Effector memory CD8-positive, alpha-beta T cell (primary cell): ENCODE measurements around the gene TRUB1.

Source experiments
- ATAC-seq: fragments of 150-1000 bp; cut with Tn5 transposase; replicated peaks from 2 replicates; pipeline ENCODE4 v1.10.0; 2021; ENCODE audit warnings: mild to moderate bottlenecking, moderate library complexity
- DNase-seq, 3 experiments: peaks; one replicate each; pipeline ENCODE4 v3.0.0; 2021
- H3K27ac Mint-ChIP-seq, 2 donors: one replicate each; pipeline ENCODE4 v1.8.0; 2022; ENCODE audit warnings: mild to moderate bottlenecking in 2 of 2, mixed read lengths in 2 of 2, moderate library complexity in 2 of 2
- H3K27me3 Mint-ChIP-seq, 2 donors: one replicate each; pipeline ENCODE4 v1.8.0; 2022; ENCODE audit warnings: mixed read lengths in 2 of 2
- H3K36me3 Mint-ChIP-seq: one replicate; pipeline ENCODE4 v1.8.0; 2022; ENCODE audit warnings: mild to moderate bottlenecking, moderate library complexity, mixed read lengths; ENCODE audit not compliant: insufficient read depth
- H3K4me1 Mint-ChIP-seq, 2 donors: one replicate each; pipeline ENCODE4 v1.8.0; 2022; ENCODE audit warnings: low read depth in 2 of 2, mixed read lengths in 2 of 2
- H3K4me3 Mint-ChIP-seq, 2 donors: one replicate each; pipeline ENCODE4 v1.8.0; 2022; ENCODE audit warnings: mild to moderate bottlenecking in 2 of 2, mixed read lengths in 2 of 2, moderate library complexity in 2 of 2
- H3K9me3 Mint-ChIP-seq, 2 donors: one replicate each; pipeline ENCODE4 v1.8.0; 2022; ENCODE audit warnings: mixed read lengths in 2 of 2

Gene TRUB1

DNA sequence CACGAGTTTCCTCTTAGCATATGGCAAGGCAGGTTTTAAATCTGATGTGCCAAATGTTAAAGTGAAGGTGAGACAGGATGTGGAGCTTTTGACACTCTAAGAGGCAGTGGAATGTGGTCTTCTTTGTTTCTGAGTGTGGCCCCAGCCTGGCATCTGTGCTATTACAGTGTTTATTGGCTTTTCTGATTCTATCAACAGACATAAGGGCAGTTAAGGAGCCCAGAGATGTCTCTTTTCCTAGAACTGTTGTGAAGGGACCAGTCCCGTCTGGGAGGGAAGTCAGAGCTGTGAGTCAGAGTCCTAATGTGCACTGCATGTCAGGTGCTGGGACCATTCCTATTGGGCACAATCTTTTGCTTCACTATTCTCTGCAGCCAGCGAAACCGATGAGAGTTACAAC lies 32.5 kb downstream of the TRUB1 start:
- DNase-seq (peak in 1 of 3 experiments; percentile 5), ATAC-seq (peak; percentile 70)
- H3K27ac Mint-ChIP-seq, result peak overlapping the region in 1 of 2 donors; percentile 44
- peaks cover 16% of the 10 kb centered on the region for H3K36me3 Mint-ChIP-seq
- H3K4me1 Mint-ChIP-seq, result peaks cover 11 to 22% of the 10 kb centered on the region in 2 donors
- H3K9me3 Mint-ChIP-seq, result no peaks in the 10 kb centered on the region
- H3K27me3 Mint-ChIP-seq, result no peaks in the 10 kb centered on the region
- no peak overlapping the region for H3K4me3 Mint-ChIP-seq

DNA sequence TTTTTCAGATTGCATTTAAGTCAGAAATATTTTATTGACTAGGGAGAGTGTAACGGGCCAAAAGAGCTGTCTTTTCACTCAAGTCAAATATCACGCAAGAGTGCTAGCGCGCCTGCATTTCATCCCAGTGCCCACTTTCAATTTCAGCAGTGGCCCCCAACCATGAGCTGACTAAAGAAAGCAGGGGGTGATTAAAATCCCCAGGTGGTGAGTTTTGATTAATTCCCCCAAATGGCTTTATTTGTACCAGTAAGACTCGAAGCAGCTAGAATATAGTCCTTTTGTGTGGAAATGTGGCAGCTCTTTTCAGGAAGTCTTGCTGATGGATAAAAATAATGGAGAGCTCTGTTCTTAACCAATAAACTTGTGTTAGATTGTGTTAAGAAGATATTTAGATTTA lies 35.3 kb downstream of the TRUB1 start:
- DNase-seq, result no peak
- no peak for ATAC-seq
- H3K4me3 Mint-ChIP-seq, result no peak overlapping the region
- peak overlapping the region in 1 of 2 donors; percentile 39 for H3K27ac Mint-ChIP-seq
- peaks cover 8 to 17% of the 10 kb centered on the region in 2 donors for H3K4me1 Mint-ChIP-seq
- H3K9me3 Mint-ChIP-seq, result no peaks in the 10 kb centered on the region
- peaks cover 16% of the 10 kb centered on the region for H3K36me3 Mint-ChIP-seq
- H3K27me3 Mint-ChIP-seq, result no peaks in the 10 kb centered on the region

DNA sequence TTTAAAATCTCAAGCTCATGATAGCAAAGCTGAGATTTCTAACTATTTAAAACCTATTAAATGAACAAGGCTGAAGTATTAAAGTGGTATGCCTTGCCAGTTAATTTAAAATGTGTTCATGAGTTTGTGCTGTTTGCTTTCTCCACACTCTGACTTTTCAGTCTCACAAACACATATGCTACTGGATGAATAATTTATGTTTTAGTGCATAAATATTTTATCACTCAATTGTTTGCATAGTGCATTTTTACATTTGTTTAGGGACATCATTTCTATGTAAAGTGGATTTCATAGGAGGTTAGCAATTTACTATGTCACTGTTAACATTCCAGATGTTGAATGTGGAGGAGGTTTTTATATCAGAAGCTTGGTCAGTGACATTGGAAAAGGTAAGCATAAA lies 36.0 kb downstream of the TRUB1 start:
- no peak overlapping the region for H3K27ac Mint-ChIP-seq
- peaks cover 16% of the 10 kb centered on the region for H3K36me3 Mint-ChIP-seq
- H3K27me3 Mint-ChIP-seq, result no peaks in the 10 kb centered on the region
- no peak overlapping the region for H3K4me3 Mint-ChIP-seq
- no peak for ATAC-seq
- H3K9me3 Mint-ChIP-seq, result no peaks in the 10 kb centered on the region
- DNase-seq, result no peak
- peaks cover 8 to 13% of the 10 kb centered on the region in 2 donors for H3K4me1 Mint-ChIP-seq

DNA sequence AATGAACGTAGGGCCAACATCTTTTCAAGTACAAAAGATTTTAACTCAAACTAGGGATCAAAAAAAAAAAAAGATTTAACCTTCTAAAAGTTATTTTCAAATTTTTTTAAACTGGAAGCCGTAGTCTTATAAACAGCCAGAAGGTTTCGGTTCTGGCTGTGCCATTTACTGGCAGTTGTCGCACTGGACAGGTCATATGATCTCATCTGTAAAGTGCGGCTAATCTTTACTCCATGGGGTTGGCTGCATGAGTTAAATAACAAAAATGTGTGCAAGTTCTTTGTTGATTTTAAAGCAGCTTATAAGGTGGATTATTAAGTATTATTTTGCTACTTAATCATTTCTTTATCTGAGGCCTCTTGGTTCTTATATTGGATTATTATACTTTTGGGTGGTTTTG lies 36.6 kb downstream of the TRUB1 start:
- Mint-ChIP-seq H3K27me3 (no peaks in the 10 kb centered on the region), H3K36me3 (peaks cover 16% of the 10 kb centered on the region), H3K4me3 (no peak overlapping the region), H3K9me3 (no peaks in the 10 kb centered on the region), H3K4me1 (peaks cover 8 to 10% of the 10 kb centered on the region in 2 donors), H3K27ac (no peak overlapping the region)
- ATAC-seq (no peak), DNase-seq (no peak)

DNA sequence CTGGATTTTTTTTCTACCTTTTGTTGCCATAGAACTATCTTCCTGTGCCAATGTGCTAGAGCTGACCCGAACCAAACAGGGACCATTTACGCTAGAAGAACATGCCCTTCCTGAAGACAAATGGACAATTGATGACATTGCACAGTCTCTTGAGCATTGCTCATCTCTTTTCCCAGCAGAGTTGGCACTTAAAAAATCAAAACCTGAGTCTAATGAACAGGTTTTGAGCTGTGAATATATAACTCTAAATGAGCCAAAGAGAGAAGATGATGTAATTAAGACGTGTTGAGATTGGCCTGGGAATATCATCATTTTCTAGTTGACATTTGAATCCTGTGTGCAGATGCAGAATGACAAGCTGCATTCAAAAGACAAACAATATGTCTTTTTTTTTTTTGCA lies 37.1 kb downstream of the TRUB1 start:
- Mint-ChIP-seq H3K36me3 (peaks cover 16% of the 10 kb centered on the region), H3K27ac (no peak overlapping the region)

DNA sequence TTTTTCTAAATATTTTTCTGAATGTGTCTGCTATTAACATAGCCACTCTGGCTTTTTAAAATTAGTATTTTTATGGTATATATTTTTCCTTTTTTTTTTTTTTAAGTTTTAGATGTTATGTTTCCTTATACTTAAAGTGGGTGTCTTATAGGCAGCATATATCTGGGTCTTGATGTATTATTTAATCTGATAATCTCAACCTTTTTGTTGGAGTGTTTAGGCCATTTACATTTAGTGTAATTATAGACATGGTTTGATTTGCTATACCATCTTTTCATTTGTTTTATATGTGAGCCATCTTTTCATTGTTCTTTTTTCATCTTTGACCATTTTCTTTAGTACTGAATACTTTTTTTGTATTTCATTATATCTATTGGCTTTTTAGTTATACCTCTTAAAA lies 45.0 kb downstream of the TRUB1 start:
- DNase-seq (no peak), ATAC-seq (no peak)
- peaks cover 0 to 2% of the 10 kb centered on the region in 2 donors for H3K4me1 Mint-ChIP-seq
- no peaks in the 10 kb centered on the region for H3K27me3 Mint-ChIP-seq
- H3K36me3 Mint-ChIP-seq, result peaks cover 7% of the 10 kb centered on the region
- no peak overlapping the region for H3K27ac Mint-ChIP-seq
- no peak overlapping the region for H3K4me3 Mint-ChIP-seq
- H3K9me3 Mint-ChIP-seq, result peaks cover 3 to 22% of the 10 kb centered on the region in 2 donors

More for the DNA sequence above, 37.1 kb downstream of the TRUB1 start:
- Mint-ChIP-seq H3K9me3 (no peaks in the 10 kb centered on the region), H3K4me1 (peaks cover 7 to 8% of the 10 kb centered on the region in 2 donors), H3K27me3 (no peaks in the 10 kb centered on the region), H3K4me3 (no peak overlapping the region)
- ATAC-seq (no peak), DNase-seq (no peak)

DNA sequence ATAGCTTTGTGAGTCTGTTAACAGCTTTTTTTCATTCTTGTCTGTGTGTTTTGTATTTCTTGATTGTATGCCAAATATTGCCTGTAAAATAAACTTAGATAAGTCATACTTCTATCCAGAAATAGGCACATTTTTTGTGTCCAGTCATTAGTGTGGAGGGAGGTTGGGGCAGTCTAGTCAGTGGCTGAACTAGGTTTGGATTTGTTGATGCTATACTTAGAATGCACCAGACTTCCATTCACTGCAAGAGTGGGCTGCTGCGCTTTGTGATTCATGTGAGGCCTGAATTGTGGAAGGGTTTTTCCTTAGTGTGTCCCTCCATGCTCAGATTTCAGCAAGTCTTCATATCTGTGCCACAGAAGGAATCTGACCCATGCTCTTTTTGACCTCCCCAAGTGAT lies 50.0 kb downstream of the TRUB1 start:
- Mint-ChIP-seq H3K27me3 (no peaks in the 10 kb centered on the region), H3K27ac (no peak overlapping the region), H3K36me3 (peaks cover 2% of the 10 kb centered on the region), H3K9me3 (peaks cover 3 to 22% of the 10 kb centered on the region in 2 donors), H3K4me1 (no peaks in the 10 kb centered on the region), H3K4me3 (no peak overlapping the region)
- ATAC-seq (no peak), DNase-seq (no peak)

DNA sequence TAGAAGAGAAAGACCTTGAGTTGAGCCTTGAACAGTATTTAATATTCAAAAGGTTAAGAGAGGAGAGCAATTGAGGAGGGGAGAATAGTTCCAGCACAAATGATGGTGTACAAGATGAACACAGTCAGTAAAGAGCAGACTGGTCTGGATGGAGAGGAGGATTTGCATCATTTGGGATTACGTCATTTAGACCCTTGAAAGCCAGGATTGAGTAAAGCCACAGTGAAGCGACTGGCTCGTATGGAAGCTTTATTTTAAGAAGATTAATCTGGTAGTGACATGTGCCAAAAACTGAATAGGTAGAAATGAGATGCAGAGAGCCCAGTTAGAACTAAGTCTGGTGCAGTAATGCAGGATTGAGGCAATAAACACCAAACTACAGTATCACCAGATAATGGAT lies 52.6 kb downstream of the TRUB1 start:
- Mint-ChIP-seq H3K4me1 (no peaks in the 10 kb centered on the region), H3K4me3 (no peak overlapping the region), H3K27ac (no peak overlapping the region), H3K36me3 (no peaks in the 10 kb centered on the region), H3K9me3 (peaks cover 0 to 4% of the 10 kb centered on the region in 2 donors), H3K27me3 (no peaks in the 10 kb centered on the region)
- ATAC-seq (no peak), DNase-seq (no peak)

DNA sequence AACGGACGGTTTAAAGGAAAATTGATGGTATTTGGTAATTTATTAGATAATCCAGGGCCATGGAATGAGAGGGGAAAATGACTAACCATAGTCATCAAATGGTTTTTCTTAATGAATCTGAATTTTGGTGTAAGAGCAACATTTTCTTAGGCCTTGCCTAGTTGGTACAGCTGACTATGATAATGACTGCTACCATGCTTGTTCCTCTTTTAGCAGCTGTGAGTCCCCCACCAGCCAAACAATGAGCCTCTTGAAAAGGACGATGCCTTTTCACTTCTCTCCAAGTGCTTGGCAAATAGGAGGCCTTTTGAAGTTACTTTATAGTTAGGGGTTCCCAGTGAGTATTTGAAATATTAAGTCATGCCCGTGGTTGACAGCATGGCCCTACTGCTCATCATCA lies 53.0 kb downstream of the TRUB1 start:
- H3K27ac Mint-ChIP-seq, result no peak overlapping the region
- H3K4me3 Mint-ChIP-seq, result no peak overlapping the region
- no peaks in the 10 kb centered on the region for H3K36me3 Mint-ChIP-seq
- H3K4me1 Mint-ChIP-seq, result no peaks in the 10 kb centered on the region
- ATAC-seq (no peak), DNase-seq (no peak)
- no peaks in the 10 kb centered on the region for H3K27me3 Mint-ChIP-seq
- no peaks in the 10 kb centered on the region for H3K9me3 Mint-ChIP-seq

DNA sequence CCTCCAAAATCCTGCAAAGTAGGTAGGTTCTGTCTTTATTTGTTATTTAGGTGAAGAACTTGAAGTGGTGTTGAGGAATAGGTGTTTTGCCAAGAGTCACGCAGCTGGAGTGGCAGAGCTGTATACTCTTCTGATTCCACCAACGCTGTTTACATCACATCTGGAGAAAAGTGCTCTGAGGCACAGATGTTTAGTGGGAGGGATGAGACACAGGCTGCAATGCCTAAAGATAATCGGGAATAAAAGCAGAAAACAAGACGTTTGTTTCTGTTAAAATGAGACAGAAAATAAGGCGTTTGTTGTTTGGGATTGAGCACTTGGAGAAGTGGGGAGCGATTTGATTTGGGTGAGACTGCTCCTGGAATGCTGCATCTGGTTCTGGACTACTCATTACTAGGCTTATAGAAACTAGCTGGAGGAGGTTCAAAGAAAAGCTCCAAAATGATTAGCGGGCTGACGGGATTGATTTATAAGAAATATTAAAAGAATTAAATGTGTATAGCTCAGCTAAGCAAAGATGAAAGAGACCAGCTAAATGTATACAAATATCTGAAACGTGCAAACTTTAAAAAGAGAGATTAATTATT lies 54.3 kb downstream of the TRUB1 start:
- H3K4me3 Mint-ChIP-seq, result no peak overlapping the region
- H3K27me3 Mint-ChIP-seq, result no peaks in the 10 kb centered on the region
- H3K36me3 Mint-ChIP-seq, result no peaks in the 10 kb centered on the region
- no peak for ATAC-seq
- H3K27ac Mint-ChIP-seq, result no peak overlapping the region
- H3K4me1 Mint-ChIP-seq, result no peaks in the 10 kb centered on the region
- no peaks in the 10 kb centered on the region for H3K9me3 Mint-ChIP-seq
- DNase-seq, result no peak

DNA sequence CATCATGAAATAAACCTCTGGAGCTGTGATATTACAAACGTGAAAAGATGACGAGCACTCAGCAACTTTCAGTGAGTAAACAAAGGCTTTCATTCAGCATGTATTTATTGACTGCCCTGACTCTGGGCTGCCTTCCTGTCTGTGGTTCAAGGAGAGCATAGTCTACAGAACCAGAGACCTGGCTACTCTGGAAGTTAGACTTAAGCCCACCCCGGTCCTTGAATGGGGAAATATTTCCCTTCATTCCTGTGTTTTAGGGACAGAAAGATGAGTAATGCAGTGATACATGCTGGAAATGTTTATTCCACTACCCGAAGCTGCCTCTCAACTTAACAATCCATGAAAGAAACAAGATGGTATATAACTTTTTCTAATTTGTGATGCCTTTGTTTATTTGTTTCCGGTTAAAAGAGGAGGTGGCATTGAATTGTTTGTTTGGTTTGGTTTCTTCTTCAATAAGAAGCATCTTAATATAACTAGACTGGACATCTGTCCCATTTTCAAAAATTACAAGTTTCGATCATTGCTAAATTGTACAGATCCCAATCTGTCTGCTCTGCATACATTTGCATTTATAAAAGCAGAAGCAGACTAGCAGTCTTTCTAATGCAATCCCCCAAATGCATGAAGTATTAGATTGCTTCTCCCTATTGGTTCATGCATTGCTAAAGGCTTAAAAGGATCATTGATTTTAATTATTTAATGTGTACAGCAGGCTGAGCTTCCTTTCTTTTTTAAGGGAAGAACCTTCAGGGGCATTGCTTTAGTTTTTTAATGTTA lies 57.7 kb downstream of the TRUB1 start:
- H3K27me3 Mint-ChIP-seq, result no peaks in the 10 kb centered on the region
- DNase-seq (no peak), ATAC-seq (no peak)

DNA sequence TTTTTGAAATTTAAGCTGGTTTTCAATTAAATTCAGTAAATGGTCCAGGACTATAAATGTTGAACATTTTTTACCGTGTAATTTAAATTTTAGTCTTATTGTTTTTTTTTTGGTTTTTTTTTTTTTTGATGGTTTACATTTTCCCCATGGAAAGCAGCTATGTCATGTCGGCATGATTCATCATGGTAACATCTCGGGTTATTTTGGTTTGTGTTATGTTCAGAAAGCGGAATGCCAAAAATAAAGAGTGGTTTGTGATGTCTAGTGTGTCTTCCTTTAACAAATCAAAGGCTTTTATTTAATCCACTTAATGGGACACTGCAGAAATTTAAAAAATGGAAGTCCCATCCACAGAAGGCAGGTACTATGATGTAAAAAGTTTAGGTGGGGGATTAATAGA lies 58.5 kb downstream of the TRUB1 start:
- Mint-ChIP-seq H3K27ac (no peak overlapping the region), H3K4me1 (no peaks in the 10 kb centered on the region), H3K9me3 (no peaks in the 10 kb centered on the region), H3K36me3 (no peaks in the 10 kb centered on the region), H3K4me3 (no peak overlapping the region), H3K27me3 (no peaks in the 10 kb centered on the region)
- no peak for DNase-seq
- ATAC-seq, result no peak

More for the DNA sequence above, 57.7 kb downstream of the TRUB1 start:
- Mint-ChIP-seq H3K27ac (no peak overlapping the region), H3K4me1 (no peaks in the 10 kb centered on the region), H3K36me3 (no peaks in the 10 kb centered on the region), H3K4me3 (no peak overlapping the region), H3K9me3 (no peaks in the 10 kb centered on the region)

DNA sequence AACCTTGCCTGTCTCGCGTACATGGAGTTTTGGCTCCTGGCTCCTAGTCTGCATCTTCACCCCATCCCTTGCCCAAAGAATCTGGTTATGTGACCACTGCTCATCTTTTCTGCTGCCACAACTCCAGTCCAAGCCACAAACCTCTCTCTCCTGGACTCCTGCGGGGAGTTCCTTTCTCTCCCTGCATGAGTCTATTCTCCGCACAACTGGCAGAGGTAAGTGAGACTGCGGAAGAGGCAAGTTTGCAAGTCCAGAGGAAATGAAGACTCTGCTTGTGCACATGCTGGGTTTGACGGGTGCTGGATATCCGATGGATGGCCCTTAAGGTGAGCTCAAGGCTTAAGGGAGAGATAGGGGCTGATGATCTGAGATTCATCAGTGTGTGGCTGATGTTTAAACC lies 61.0 kb downstream of the TRUB1 start:
- Mint-ChIP-seq H3K36me3 (no peaks in the 10 kb centered on the region), H3K4me3 (no peak overlapping the region), H3K4me1 (no peaks in the 10 kb centered on the region), H3K9me3 (no peaks in the 10 kb centered on the region), H3K27me3 (no peaks in the 10 kb centered on the region), H3K27ac (no peak overlapping the region)
- ATAC-seq (no peak), DNase-seq (no peak)
